Medulla oblongata (tissue), 1 donor: Measurements from ENCODE around the gene FHIT.
A peak's percentile ranks its signal among the peaks of the same experiment; 100 is the strongest.

ENCODE experiments used
- DNase-seq: peaks from one replicate; pipeline ENCODE4 v3.0.0-alpha.2; 2015; ENCODE audit errors: extremely low spot score

The FHIT gene

GRCh38 chr3:59772416-59773408 is 1478.5 kb downstream of the FHIT start:
- no peak for DNase-seq

- no peak for DNase-seq
Observed at GRCh38 chr3:59771768-59772181, 1479.5 kb downstream of the FHIT start.

GRCh38 chr3:59769127-59769750 is 1482.0 kb downstream of the FHIT start:
- DNase-seq, result no peak

GRCh38 chr3:59766200-59766872 is 1484.9 kb downstream of the FHIT start:
- no peak for DNase-seq

- DNase-seq, result no peak
Observed at GRCh38 chr3:59764171-59764570, 1487.1 kb downstream of the FHIT start.

GRCh38 chr3:59762941-59763340 is 1488.3 kb downstream of the FHIT start:
- DNase-seq, result no peak

- DNase-seq, result peak; percentile 17
Observed at GRCh38 chr3:59759298-59760031, 1491.8 kb downstream of the FHIT start.

GRCh38 chr3:59758672-59759071 is 1492.6 kb downstream of the FHIT start:
- no peak for DNase-seq

GRCh38 chr3:59756934-59757333 is 1494.3 kb downstream of the FHIT start:
- DNase-seq, result no peak

GRCh38 chr3:59754456-59755129 is 1496.7 kb downstream of the FHIT start:
- DNase-seq, result no peak

GRCh38 chr3:59753808-59754450 is 1497.3 kb downstream of the FHIT start:
- no peak for DNase-seq

- DNase-seq, result no peak
Observed at GRCh38 chr3:59752925-59753324, 1498.3 kb downstream of the FHIT start.

GRCh38 chr3:59751606-59752005 is 1499.6 kb downstream of the FHIT start:
- no peak for DNase-seq

GRCh38 chr3:59750391-59750790 is 1500.9 kb downstream of the FHIT start:
- DNase-seq, result no peak

- DNase-seq, result no peak
Observed at GRCh38 chr3:59749291-59749690, 1502.0 kb downstream of the FHIT start.

- no peak for DNase-seq
Observed at GRCh38 chr3:59746585-59746984, 1504.7 kb downstream of the FHIT start.

- DNase-seq, result no peak
Observed at GRCh38 chr3:59737241-59737640, 1514.0 kb downstream of the FHIT start.

GRCh38 chr3:59734061-59734460 is 1517.2 kb downstream of the FHIT start:
- DNase-seq, result no peak

- DNase-seq, result no peak
Observed at GRCh38 chr3:59733041-59733809, 1518.0 kb downstream of the FHIT start.

- no peak for DNase-seq
Observed at GRCh38 chr3:59731943-59732342, 1519.3 kb downstream of the FHIT start.
